GM18508 (cell line): ENCODE data around the gene AMY2B.
"Not testable (repeated sequence)": the region's sequence is repeated elsewhere in the genome, so short reads cannot be mapped to it uniquely, and the experiment has no call there.

Experiments
- ATAC-seq: cut with Tn5 transposase; IDR thresholded peaks from one replicate; pipeline ENCODE4 v1.9.1; 2021; ENCODE audit warnings: moderate number of reproducible peaks; ENCODE audit not compliant: insufficient read depth, unreplicated experiment

The AMY2B gene

GRCh38 chr1:103571289-103571688 is at the start of gene AMY2B:
Gene AMY2B (plus strand): TSS chr1:103571589. CDS start chr1:103571603, 14 bp downstream.
- not testable (repeated sequence) for ATAC-seq

DNA sequence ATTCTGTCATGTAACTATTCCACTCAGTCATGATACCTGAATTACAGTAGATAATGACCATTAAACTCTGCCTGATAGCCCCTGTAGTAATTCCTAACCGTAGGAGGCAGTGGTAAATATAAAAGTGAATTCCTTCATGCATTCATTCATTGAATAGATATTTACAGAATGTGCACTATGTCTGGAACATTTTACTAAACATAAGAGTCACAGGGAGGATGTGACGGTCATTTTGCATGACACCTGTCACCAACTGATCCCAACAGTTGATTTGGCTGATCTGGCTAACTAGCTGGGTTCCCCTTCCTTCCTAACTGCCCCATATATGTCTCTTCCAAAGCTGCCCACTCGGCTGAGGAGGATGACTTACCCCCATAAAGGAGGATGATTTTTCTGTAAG is 48.0 kb upstream of the AMY2B start:
- ATAC-seq: no peak

DNA sequence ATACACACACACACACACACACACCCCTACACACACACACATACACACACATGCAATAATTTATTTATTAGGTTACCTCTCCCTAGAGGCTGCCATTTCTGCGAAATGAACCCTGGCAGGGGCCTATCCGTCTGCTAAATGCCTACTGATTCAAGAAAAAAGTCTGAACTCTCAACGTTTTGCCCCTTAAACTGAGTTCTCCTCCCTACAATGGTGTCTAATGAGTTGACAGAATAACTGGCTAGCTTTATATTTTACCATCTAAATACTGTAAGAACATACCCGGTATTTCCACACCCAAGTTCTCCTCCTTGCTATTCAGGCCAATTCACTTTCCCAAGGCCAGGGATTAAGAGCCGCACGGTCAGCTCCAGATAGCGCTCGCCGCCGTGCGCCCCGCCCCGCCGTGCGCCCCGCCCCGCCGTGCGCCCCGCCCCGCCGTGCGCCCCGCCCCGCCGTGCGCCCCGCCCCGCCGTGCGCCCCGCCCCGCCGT is 46.2 kb upstream of the AMY2B start:
- ATAC-seq: no peak

DNA sequence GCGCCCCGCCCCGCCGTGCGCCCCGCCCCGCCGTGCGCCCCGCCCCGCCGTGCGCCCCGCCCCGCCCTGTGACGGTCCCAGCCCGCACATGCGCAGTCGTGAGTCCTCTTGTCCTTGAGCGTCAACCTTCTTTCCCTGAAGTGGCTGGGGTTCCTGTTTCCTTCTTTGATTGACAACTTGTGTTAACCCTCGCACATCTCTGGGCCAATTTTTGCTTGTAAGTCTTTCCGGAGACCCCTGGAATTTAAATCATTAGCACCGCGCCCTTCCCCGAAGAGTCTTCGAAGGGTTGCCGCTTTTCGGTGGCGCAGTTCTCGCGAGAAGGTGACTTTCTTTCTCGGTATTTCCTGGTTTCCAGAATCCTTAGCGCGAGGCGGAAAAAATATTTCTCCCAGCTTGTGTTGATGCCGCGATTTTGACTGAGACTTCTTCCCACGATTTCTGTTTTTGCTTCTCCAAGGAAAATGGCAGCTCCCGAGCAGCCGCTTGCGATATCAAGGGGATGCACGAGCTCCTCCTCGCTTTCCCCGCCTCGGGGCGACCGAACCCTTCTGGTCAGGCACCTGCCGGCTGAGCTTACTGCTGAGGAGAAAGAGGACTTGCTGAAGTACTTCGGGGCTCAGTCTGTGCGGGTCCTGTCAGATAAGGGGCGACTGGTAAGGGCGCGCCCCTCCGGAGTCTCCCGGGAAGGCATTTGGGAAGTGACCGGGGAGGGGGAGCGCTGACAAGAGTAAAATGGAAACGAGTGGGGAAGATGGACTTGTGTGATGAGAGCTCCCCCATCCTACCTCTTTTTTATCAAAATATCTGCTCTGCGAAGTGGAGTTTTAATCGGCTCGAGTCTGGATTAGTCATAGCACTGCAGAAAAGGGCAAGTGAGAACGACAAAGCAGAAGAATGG is 45.5 kb upstream of the AMY2B start, which contains the start of gene RNPC3:
TSS of gene RNPC3 (plus strand) at position 93 of the 901 bp plus-strand sequence. CDS start at position 465, 372 bp downstream.
- ATAC-seq: peak; percentile 64

DNA sequence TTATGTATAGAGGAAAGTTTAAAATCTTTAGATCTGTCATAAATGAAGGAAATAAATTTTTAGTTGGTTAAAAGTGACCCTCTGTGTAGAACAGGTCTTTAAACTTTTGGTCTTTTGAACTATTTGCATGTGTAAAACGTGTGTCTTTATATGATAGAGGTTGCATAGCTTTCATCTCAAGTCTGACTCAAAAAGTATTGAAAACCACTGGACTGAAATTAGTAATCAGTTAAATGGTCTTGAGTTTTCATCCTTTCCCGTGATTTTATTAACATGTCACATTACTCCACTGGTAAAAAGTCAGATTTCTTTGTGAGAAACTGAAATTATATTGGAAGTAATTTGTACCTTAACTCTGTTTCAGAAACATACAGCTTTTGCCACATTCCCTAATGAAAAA is 44.1 kb upstream of the AMY2B start:
- ATAC-seq: no peak

DNA sequence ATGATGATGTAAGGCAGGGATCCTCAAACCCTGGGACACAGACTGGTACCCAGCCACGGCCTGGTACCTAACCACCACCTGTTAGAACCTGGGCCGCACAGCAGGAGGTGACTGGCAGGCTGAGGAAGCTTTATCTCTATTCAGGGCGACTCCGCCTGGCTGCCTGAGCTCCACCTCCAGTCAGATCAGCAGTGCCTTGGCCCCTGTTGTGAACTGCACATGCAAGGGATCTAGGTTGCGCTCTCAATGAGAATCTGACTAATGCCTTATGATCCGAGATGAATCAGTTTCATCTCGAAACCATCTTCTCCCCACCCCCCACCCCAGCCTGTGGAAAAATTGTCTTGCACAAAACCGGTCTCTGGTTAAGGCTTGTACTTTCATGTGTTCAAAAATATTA is 41.6 kb upstream of the AMY2B start:
- no peak for ATAC-seq

DNA sequence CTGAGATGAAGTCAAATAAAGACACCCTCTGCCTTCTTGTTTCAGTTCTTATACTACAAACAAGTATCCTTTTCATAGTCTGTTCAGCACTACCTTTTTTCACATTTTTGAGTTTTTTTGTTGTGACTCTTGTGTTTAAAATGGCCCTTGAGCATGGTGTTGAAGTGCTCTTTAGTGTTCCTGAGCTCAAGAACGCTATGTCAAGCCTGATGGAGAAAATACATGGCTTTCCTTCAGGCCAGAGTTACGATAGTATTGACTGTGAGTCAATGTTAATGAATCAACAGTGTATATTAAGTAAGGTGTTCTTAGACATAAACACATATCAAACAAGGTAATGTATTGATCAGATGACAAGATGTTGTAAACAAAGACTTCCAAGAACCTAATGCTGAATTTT is 33.2 kb upstream of the AMY2B start:
- no peak for ATAC-seq

GRCh38 chr1:103541431-103541830 is 30.0 kb upstream of the AMY2B start:
- no peak for ATAC-seq

GRCh38 chr1:103546496-103546895 is 24.9 kb upstream of the AMY2B start:
- ATAC-seq: no peak

- ATAC-seq: no peak
Measured at GRCh38 chr1:103547840-103548239, 23.5 kb upstream of the AMY2B start.

DNA sequence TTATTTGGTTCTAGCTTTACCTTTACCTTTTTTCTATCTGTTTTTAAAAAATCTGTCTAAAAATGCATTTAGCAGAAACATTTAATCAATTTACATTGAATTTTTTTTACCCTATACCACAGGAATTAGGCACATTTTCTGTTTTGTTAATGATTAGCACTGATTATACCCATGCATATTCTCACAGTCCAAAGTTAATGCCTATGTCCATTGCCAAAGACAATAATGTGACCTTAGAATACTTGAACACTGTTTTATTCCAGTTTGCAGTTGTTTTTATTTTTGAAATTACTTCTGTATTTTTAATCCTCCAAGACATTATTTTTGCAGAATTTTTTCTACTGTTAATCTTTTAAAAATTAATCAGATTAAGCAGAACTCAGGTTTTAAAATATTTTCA is 11.0 kb upstream of the AMY2B start:
- ATAC-seq: no peak

GRCh38 chr1:103561124-103561523 is 10.3 kb upstream of the AMY2B start:
- ATAC-seq: not testable (repeated sequence)

GRCh38 chr1:103561643-103562395 is 9.6 kb upstream of the AMY2B start:
- peak; percentile 86 for ATAC-seq

DNA sequence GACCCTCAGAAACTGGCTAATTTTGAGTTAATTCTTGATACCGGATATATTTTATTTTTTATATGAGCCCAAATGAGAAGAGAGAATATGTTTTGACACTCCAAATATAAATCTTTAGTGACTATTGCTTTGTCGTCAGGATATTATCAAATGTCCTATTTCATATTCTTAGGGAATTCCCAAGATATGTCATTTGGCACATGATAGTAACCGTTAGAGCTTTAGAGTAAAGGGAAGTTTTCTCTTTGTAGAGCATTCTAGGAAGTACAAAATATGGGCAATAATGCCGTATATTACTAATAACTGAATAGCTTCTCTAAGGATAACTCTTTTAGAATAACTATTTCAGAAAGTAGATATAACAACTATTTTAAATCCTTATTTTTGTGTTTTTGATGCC is 8.3 kb upstream of the AMY2B start:
- ATAC-seq: no peak

DNA sequence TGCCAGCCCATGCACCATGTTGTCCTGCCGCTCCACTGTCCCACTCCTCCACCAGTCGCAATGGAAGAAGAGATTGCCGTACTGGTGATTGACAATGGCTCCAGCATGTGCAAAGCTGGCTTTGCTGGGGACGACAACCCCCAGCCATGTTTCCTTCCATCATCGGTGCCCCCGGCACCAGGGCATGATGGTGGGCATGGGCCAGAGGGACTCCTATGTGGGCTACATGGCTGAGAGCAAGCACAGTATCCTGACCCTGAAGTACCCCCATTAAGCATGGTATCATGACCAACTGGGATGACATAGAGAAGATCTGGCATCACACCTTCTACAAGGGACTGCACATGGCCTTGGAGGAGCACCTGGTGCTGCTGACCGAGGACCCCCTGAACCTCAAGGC is 1.9 kb upstream of the AMY2B start:
- no peak for ATAC-seq

- ATAC-seq: no peak
Measured at GRCh38 chr1:103576065-103576464, 4.7 kb downstream of the AMY2B start.

DNA sequence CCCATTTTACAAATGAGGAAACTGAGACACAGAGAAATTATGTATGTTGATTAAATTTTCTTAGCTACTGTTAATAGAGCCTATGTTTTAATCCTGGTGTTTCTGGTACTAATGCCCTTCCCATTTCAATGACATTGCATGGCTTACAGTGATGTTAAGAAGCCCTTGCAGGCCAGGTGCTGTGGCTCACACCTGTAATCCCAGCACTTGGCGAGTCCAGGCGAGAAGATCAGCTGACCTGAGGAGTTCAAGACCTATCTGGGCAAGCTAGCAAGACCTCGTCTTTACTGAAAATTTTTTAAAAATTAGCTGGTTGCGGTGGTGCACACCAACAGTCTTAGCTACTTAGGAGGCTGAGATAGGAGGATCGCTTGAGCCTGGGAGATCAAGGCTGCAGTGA is 5.4 kb downstream of the AMY2B start:
- ATAC-seq: not testable (repeated sequence)

DNA sequence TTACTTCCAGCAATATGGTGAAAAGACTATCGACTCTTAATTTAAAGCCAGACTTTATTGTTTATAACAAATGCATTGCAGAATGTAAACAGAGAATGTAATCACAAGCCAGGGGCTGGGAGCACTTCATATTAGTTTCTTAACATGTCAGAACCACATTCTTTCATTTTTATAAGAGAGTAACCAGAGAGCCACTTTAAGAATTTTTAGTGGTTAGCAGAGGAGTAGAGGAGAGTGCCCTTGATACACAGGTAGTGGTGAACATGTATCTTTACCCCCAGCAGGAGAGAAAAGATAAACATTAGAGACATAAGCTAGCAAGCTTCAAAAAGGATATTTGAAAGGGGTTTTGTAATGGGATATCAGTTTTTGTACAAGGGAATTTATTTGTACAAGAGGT is 11.1 kb downstream of the AMY2B start:
- no peak for ATAC-seq

DNA sequence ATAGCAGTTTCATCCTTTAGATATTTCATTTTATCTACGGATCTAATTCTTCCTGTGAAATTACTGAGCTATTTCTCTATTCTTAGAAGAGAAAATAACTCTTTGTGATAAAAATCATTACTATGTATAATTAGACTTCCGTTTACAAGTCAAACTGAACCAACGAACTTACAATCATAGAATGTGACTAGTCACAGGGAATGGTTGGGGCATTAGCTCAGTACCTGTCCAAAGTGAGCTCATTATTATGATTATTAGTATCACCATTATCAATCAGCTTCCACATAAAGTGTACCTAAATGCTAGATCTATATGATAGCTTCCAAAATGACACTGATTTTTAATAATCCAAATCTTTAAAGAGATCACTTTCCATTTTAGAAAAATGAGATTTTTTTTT is 12.5 kb downstream of the AMY2B start:
- ATAC-seq: no peak

- ATAC-seq: no peak
Measured at GRCh38 chr1:103584537-103584936, 13.1 kb downstream of the AMY2B start.

- not testable (repeated sequence) for ATAC-seq
Measured at GRCh38 chr1:103602740-103603139, 31.4 kb downstream of the AMY2B start.
